Measurements from ENCODE around the gene PGPEP1.

PGPEP1 gene

GRCh38 chr19:18340190-18340989 is at the start of gene PGPEP1:
TSS of gene PGPEP1 (plus strand) at chr19:18340598. CDS start at chr19:18340682, 84 bp downstream.
- H3K4me3 ChIP-seq (replicated peaks in 1 of 2; ENCODE audit: low read depth in 2 of 2, low read length in 2 of 2), result peak within 1 kb of the TSS; percentile 81 to 83
- TF ChIP-seq, protein P1, sequence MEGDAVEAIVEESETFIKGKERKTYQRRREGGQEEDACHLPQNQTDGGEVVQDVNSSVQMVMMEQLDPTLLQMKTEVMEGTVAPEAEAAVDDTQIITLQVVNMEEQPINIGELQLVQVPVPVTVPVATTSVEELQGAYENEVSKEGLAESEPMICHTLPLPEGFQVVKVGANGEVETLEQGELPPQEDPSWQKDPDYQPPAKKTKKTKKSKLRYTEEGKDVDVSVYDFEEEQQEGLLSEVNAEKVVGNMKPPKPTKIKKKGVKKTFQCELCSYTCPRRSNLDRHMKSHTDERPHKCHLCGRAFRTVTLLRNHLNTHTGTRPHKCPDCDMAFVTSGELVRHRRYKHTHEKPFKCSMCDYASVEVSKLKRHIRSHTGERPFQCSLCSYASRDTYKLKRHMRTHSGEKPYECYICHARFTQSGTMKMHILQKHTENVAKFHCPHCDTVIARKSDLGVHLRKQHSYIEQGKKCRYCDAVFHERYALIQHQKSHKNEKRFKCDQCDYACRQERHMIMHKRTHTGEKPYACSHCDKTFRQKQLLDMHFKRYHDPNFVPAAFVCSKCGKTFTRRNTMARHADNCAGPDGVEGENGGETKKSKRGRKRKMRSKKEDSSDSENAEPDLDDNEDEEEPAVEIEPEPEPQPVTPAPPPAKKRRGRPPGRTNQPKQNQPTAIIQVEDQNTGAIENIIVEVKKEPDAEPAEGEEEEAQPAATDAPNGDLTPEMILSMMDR (IDR thresholded peaks at IDR 0.05; ENCODE audit: low read depth, low read length), result no peak
- peak; percentile 50 to 62 for DNase-seq (ENCODE audit: low read depth in 2 of 2)

DNA sequence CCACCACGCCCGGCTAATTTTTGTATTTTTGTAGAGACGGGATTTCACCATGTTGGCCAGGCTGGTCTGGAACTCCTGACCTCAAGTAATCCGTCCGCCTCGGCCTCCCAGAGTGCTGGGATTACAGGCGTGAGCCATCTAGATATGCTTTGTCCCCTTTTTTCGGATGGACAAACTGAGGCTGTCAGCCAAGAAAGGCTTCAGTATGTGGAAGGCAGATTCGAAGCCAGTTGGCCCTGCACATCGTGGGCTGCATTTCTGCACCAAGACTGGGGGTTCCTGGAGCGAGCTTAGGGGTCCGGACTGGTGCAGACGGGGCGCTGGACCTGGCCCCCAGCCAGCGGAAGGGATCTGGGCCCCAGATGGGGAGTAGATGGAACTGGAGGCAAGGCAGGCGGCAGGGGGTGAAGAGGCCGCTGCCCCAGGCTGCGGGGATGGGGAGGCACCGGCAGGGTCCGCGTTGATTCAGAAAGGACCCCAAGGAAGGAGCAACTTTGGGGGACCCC is 49.3 kb upstream of the PGPEP1 start:
- H3K4me3 ChIP-seq (replicated peaks in 1 of 2; ENCODE audit: low read depth in 2 of 2, low read length in 2 of 2), result peak overlapping the region; percentile 54 to 57
- peak in 1 of 2 donors; percentile 18 for DNase-seq (ENCODE audit: low read depth in 2 of 2)
- TF ChIP-seq, protein P1 (IDR thresholded peaks at IDR 0.05; ENCODE audit: low read depth, low read length), result no peak

GRCh38 chr19:18291590-18292461 is 48.6 kb upstream of the PGPEP1 start:
- H3K4me3 ChIP-seq (replicated peaks in 1 of 2; ENCODE audit: low read depth in 2 of 2, low read length in 2 of 2), result peak overlapping the region; percentile 54 to 57
- TF ChIP-seq, protein P1 (IDR thresholded peaks at IDR 0.05; ENCODE audit: low read depth, low read length), result no peak
- DNase-seq (ENCODE audit: low read depth in 2 of 2), result peak; percentile 69 to 89

GRCh38 chr19:18292462-18292809 is 48.0 kb upstream of the PGPEP1 start:
- peak overlapping the region; percentile 54 to 57 for H3K4me3 ChIP-seq (replicated peaks in 1 of 2; ENCODE audit: low read depth in 2 of 2, low read length in 2 of 2)
- TF ChIP-seq, protein P1 (IDR thresholded peaks at IDR 0.05; ENCODE audit: low read depth, low read length), result no peak
- DNase-seq (ENCODE audit: low read depth in 2 of 2), result peak in 1 of 2 donors; percentile 47

DNA sequence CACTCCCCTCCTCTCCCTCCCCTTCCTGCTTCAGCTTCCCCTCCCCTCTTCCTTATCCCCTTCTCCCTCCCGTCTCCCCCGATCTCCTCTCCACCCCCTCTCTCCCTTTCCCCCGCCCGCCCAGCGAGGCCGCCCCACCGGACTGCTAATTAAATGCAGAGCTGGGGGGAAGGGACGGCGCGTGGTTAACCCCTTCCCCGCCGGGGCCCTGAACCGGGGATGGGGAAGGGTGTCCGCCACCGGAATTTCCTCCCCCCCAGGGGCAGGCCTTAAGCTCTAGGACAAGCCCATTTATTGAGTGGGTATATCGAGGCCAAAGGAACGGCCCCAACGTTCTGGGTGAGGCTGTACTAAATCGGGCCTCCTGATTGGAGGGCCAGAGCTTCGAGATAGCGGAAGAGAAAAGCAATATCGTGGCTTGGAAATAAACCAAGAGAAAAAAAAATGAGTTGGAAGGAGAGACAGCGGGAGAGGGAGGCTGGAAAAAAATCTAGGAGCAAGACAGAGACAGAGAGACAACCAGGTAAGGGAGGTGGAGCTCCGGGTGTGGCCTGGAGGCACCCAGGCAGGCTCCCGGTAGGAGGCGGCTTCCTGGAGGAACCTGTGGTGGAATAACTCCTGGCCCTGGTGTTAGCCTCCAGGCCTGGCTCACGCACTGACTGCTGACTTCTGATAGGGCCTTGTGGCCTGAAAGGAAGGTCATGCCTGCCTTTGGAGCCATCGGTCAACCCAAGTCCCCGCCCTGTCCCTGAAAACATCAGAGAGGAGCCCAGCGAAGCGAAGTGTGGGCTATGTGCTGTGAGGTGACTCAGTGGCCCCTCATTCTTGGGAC is 47.4 kb upstream of the PGPEP1 start:
- DNase-seq (ENCODE audit: low read depth in 2 of 2), result peak; percentile 56 to 85
- peak overlapping the region; percentile 54 to 57 for H3K4me3 ChIP-seq (replicated peaks in 1 of 2; ENCODE audit: low read depth in 2 of 2, low read length in 2 of 2)
- TF ChIP-seq, protein P1 (IDR thresholded peaks at IDR 0.05; ENCODE audit: low read depth, low read length), result no peak

Measured in cardiac fibroblast (primary cell).